Activated CD8-positive, alpha-beta memory T cell treated with anti-CD3 and anti-CD28 coated beads, Interleukin-2, amount 50 U/mL, for 1 hour (primary cell): ENCODE results near the gene TMEM163.
"Not testable (repeated sequence)": the region's sequence is repeated elsewhere in the genome, so short reads cannot be mapped to it uniquely, and the experiment has no call there.

Experiments
- DNase-seq: peaks from one replicate; pipeline ENCODE4 v3.0.0-alpha.2; 2020; ENCODE audit errors: extremely low read depth

TMEM163 gene

DNA sequence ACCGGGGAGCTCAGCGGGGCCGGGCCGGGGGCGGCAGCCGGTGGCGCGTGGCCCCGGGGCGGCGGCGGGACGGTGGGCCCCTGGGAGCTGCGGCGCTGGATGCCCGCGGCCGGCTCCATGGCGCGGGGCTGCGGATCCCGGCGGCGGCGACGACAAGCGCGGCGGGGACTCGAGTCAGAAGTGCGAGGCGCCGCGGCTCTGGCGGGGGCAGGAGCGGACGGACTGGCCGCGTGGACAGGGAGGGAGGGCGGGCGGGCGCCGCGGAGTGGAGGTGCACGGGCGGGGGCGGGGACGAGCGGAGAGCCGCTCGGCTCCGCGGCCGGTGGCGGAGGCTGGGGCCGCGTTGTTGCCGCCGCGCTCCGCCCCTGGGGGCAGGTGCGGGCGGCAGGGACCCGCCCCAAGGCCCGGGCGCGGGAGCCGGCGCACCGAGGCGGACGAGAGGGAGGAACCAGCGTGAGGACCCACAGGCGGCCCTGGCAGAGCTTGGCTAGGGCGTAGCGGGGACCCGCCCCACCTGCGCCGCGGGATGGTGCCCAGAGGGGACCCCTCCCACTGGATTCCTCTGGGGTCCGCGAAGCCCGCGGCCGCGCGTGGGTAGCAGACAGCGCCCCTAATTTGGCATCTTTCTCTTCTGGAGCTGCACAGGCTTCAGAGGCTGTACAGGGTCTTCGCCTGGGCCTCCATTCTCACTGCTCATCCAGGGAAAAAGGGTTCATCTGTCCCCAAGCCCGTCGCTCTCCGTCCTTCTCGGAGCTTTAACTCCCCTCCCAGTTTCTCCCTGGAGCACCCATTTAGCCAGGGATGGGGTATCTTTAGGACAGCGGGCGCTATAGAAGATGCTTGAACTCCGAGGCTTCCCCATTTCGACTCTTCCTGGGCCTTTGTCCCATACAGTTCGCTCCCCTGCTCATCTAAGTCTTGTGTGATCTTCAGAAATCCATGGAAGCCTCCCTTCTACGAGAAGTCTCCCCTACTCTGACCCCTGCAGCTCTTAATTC, at the start of gene TMEM163:
TSS of gene TMEM163 (minus strand) at position 184 of the 998 bp plus-strand sequence.
- DNase-seq = no peak

DNA sequence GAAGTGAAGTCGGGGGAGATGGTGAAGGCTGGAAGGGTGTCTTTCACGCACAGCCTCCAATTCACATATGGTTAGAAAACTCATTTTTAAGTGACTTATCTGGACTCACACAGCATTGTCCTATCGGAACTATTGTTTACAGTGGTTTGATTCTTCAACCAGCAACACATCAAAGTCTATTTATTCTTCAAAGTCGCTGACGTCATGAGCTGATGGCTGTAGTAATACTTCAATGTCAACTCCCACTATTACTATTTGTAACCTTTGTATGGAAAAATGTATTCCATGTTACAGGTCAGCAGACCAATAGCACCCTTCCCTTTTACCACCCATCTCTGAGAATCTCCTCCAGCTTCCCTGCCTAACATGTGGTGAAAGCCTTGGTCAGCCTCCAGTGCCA, 47.8 kb upstream of the TMEM163 start:
- DNase-seq = no peak

DNA sequence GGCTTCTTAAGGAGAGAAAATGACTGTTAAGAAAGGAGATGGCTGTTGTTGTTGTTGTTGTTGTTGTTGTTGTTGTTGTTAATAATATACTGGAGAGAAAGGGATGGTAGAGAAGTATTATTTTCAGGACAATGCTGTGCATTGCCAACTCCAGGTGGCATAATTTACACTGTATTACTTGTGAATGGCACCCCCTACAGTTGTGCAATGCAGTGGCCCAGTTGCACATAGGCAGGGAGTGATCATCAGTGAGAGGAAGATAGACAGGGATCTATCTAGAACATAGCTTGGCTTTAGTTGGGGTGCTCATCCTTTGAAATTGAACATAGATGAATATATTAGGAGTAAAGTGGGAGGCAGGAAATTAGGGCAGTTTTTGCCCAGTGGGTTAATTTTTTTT, 47.2 kb upstream of the TMEM163 start:
- no peak for DNase-seq

DNA sequence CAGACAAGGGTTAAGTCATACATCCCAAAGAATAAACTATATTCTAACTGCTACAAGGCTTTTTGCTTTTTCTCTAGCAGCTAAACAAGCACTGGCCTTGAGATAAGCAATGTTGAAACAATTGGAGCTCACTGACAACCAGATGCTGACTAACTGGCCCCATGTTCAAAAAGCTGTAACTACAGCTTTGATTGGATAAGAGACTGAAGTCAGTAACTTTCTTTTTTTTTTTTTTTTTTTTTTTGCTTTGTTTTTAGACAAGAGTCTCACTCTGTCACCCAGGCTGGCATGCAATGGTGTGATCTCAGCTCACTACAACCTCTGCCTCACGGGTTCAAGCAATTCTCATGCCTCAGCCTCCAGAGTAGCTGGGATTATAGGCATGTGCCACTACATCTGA, 45.4 kb upstream of the TMEM163 start:
- DNase-seq = no peak

DNA sequence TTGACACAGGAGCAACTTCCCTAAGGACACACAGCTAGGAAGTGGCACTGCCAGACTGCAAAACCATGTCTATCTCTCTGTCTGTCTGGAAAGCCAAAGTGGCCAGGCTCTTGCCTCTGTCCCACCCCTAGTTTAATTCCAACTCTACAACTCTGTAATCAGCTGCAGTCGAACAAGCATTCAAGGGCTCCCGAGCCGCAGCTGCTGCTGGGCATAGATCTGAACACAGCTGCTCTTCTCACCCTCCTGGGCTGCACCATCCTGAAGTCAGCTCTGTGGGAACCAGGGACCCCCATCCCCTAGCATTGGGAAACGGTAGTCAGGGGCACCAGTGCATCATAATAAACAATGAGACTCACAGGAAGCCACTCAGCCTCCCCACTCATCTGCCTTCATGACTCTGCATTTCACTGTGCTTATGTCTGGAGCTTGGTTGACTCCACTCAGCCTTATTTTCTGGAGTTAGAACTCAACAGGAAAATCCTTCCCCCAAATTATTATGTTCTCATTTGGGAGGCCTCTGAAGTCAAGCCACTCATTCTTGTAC, 44.4 kb upstream of the TMEM163 start:
- DNase-seq = no peak

DNA sequence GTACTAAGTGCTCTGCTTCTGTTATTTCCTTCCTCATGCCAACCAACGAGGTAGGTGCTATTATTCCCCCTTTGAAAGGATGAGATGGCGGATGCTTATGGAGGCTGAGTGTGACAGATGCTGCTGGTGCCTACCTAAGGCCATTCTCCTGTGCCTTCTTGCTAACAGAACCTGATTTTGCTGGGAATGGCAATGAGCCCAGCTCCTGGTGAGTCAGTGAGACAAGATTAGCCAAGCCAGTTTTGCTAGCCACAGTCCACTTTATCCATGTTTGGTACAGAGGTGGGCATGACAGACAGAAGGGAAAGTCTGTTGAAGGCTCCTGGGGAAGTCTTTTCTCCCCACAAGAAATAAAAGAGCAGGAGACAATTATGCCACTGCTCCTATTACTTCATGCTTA, 43.7 kb upstream of the TMEM163 start:
- DNase-seq = no peak

DNA sequence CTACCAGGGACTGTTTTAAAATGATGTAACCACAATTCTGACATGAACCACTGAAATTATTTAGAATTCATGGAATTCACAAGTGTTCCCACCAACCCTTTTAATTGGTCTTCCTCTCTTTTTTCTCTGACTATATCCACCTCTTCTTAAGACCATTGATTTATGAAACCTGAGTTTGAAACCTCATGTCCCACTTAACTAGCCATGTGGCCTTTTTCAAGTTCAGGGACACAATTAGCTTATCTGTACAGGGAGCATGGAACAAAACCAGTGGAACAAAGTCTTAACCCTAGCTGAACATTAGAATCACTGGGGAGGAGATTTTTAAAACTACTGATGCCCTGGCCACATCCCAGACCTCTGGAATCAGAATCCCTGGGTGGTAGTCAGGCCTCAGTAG, 41.6 kb upstream of the TMEM163 start:
- no peak for DNase-seq

DNA sequence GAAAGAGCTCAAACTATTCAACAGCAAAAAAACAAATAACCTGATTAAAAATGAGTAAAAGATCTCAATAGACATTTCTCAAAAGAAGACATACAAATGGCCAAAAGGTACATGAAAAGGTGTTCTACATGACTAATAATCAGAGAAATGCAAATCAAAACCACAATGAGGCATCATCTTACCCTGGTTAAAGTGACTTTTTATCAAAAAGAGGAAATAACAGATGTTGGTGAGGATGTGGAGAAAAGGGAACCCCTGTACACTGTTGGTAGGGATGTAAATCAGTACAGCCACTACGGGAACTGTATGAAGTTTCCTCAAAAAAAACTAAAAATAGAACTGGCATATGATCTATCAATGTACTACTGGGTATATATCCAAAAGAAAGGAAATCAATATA, 39.8 kb upstream of the TMEM163 start:
- no peak for DNase-seq

DNA sequence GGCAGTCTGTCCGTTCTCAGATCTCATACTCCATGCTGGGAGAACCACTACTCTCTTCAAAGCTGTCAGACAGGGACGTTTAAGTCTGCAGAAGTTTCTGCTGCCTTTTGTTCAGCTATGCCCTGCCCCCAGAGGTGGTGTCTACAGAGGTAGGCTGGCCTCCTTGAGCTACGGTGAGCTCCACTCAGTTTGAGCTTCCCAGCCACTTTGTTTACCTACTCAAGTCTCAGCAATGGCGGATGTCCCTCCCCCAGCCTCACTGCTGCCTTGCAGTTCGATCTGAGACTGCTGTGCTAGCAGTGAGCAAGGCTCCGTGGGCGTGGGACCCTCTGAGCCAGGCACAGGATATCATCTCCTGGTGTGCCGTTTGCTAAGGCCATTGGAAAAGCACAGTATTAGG, 33.2 kb upstream of the TMEM163 start:
- DNase-seq = not testable (repeated sequence)

DNA sequence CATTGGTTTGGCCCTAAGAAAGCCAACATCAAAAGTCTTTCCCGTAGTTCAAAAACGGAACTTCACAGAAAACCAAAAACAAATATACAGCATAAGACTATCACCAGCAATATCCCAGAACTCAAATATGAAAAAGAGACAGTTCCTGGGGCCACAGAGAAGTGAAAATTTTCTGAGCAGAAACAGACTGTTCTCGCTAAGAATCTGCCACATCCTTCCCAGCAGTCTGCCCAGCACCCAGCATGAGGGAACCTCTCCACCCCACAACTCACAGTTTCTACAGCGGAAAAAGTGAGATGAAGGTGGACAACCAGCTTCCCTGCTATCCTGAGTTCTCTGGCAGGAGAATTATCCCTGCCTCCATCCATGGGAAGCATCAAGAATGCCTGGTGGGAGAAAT, 26.7 kb upstream of the TMEM163 start:
- DNase-seq = no peak

DNA sequence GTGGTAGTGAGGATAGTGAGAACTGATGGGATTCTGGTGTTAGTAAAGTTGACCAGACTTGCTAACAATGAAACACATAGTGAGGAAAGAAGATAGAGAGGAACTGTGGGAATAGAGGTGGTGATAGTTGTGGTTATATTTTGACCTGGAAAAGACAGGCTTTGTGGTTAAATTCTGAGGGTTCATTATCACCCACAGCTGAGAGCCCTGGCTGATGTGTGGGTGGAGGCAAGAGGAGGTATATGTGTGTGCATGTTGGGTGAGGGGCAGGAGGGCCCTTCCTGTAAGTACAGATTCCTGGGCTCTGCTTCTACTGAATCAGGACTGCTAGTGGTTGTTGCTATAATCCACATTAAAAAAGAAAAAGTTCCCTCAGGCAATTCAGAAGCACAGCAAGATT, 26.2 kb upstream of the TMEM163 start:
- DNase-seq = no peak

DNA sequence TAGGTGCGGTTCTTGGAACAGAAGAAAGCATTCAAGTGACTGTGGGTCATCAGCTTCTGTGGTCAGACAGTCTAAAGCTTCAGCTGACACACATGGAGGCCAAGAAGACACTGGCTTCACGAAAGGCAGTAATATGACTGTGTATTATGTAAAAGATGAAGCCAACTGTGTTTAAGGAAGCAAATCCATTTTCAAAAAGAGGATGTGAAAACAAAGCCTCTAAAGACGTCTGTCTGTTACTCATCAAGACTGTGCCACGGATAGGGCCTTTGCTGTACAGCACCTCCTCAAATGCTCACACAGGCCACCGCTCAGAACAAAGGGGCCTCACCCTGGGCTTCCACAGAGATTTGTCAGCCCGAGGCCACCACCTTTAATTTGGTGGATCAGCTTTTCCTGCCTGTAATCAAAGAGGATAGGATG, 21.1 kb upstream of the TMEM163 start:
- no peak for DNase-seq

DNA sequence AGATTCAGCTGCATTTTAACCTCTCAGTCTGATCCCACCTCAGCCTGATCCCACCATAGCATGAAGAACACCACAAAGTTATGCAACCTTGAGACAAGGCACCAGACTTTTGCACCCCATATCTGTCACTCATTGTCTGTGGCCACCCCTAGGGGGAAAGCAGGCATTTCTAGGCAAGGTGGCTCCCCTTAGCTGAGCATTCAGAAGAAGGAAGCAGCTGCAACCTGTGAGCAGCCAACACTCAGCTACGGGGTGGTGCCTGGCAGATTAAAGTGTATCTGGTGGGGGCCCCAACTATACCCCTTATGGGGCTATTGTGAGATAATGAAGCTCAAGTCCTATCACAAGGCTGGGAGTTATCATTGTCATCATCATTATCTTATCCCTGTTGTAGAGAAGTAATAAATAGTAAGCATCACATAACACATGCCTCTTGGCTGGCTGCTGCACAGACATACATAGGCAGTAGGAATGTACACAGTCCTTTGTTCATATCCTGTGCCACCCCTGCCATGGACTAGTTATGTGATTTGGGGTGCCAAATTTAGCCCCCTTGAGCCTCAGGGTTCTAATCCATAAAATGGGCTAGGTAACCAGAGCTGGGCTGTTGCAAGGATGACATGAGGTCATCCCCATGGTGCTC, 20.6 kb upstream of the TMEM163 start:
- no peak for DNase-seq

DNA sequence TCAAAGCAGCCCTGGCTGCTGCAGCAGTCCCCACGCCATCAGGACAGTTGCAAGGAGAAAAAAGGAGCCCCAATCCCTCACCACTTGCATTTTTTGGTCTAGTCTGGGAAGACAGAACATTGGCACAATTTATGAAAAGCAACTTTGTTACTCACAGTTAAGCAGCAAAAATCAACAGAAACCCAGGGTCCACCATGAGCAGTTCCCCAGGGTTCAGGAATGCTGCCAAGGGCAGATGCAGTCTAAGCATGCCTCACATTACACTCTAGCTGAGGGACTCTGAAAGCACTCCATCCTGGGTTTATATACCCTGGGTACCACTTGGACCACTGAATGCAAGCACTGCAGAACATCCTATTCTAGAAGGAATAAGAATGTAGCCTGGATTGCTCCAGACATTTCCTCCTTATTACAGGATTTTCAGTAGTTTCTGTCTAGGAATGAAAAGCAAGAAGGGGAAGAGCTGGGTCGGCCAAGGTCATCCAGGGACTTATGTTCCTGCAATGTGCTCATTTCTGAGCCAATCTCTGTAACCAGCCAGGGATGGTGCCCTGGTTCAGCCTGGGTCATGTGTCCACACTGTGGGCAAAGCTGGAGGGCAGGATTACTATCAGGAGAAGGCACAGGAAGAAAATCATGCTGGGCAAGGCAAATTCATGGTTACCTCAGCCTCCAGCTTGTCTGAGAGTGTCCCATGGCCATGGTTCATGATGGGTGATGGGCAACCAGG, 19.5 kb upstream of the TMEM163 start:
- DNase-seq = no peak

DNA sequence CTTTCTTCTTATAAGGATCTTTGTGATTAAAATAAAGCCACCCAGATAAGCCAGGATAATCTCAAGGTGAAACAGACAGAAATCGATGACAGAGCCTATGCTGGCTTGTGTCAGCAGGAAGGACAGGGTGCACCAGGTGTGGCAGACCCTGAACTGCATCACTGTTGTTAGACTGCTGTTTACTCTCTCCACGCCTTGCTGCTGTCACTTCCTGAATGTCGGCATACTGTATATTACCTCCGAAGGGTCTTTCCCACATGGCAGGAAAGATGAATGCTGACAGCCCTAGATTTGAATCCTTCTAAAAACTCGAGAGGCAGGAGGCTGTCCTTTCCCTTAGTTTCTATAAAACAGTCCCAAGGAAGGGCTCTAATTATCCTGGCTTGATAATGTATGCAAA, 18.9 kb upstream of the TMEM163 start:
- DNase-seq = no peak

DNA sequence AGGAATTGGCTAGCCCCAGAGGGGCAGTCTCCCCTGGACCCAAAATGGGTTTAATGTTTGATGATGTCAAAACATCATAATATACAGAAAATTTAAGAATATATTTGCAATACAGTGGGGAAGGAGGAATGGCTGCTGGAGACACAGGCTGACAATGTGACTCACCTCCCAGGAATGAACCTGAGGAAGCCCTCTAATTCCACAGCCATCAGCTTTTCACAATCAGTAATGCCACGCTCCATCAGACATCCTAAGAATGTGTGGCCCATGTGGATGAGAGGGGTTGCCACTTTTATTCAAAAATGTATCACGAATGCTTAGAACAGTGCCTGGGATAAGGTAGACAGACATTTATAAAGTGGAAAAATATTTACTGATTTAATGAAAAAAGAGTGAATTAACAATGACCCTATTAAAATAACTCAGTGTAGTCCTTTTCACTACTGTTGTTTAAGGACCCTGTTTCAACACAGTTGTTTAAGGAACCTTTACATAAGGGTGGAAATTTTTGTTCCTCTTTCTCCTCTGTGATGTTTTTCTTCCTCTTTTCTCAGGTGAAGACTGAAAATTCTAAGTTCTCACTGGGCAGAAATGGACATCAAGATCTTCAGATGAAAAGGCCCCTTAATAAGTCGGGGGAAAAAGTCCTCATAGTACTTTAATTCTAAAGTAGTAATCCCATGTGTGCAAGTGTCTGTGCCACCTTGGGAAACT, 17.5 kb upstream of the TMEM163 start:
- DNase-seq = no peak

DNA sequence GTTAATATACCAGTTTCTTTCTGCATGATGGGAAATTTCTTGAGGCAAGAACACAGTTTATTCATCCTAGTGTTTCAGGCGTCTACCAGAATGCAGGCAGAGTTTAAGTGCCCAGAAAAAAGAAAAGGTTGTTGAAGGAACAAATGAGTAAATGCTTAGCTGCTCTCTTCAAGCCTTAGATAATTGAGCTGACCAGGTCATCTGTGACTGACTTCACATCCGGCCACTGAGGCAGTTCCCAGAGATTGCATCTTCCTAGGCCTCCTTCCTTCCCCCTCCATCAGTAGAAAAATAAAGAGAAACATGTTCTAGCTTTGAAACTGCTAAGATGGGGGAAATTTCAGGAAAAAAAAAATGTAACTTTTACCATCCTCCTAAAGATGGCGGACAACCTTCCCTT, 9.4 kb upstream of the TMEM163 start:
- no peak for DNase-seq

DNA sequence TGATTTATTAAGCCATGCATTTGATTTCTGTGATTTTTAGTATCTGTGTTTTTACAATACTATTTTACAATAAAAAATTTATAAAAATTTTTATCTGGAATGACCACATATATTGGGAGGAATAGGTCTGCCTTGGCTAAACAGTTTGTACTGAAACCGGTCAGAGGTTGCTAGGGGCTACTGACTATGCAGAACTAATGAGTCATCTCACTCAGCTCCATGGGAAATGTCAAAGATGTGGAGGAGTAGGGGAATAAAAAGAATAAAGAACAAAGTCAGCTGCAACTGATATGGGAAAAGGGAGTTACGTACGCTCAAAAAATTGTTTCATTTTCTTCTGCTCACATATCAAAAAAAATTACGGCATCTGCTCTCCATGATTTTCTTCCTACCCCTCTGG, 8.6 kb upstream of the TMEM163 start:
- no peak for DNase-seq

DNA sequence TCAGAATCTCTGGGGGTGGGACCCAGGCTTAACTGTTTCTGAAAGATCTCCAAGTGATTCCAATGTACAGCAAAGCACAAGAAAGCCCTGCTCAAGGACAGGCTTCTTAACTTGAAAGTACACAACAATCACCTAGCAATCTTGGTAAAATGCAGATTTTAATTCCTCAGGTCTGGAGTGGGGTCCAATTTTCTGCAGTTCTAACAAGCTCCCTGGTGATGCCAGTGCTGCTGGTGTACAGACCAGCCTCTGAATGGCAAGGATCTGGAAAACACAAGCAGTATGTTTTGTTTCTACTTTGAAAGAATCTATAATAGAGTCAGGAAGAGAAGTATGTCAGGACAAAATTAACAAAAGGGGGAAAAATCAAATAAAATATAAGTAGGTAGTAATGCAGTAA, 7.8 kb upstream of the TMEM163 start:
- no peak for DNase-seq

DNA sequence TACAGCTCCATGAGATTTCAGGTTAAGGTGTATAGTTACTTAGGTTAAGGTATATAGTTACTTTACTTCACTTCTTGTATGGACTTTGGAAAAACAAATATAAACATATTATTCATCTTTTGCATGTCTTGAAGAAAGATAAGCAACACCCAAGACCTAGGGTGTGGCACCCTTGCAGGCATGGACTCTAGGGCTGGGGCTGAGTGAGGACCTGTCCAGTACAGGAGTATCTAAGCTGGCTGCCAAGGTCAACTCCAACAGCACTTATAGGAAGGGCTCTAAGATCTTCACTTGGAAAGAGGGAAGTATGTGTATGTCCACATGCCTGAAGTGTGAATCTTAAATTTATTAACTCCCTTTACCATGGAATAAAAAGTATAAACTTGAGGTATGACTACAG, 7.1 kb upstream of the TMEM163 start:
- no peak for DNase-seq

DNA sequence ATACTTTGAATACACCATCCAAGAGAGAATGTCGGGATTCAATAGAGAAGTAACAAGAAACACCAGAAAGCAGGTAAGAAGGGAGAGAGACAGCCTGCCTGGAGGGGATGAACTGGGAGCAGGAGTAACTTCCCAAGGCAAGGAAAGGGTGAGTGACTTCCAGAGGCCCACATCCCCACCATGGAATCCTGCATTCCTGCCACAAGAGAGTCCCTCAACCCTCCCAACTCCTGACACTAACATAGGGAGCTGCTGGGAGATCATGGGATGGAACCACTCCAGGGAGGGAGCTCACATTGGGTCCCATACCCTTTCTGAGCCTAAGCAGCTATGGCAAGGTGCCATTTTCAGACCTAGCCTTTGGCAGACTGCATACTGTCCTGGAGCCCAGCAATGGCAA, 5.5 kb upstream of the TMEM163 start:
- no peak for DNase-seq

DNA sequence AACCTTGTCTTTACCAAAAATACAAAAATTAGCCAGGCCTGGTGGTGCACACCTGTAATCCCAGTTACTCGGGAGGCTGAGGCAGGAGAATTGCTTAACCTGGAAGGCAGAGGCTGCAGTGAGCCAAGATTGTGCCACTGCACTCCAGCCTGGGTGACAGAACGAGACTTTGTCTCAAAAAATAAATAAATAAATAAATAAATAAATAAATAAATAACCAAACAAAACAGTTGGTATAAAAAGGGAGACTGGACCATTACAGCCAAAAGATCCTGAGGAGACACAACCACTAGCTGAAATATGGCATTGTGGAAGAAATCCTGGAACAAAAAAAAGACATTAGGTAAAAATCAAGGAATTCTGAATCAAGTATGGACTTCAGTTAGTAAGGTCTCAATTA, 4.9 kb upstream of the TMEM163 start:
- DNase-seq = not testable (repeated sequence)
